Heart left ventricle (tissue), 16 donors: ENCODE results near the gene VWA8. TPM values are rescaled to one million over a fixed set of nuclear protein-coding genes. Genes with fewer than 3 reads are reported as not detected.

ENCODE experiments used
- ATAC-seq, 4 donors: fragments of 200-7000 bp; cut with Tn5 transposase; one replicate each; pipeline ENCODE4 v1.9.1; 2020 to 2022; ENCODE audit warnings: moderate library complexity in 4 of 4, mild to moderate bottlenecking in 3 of 4, moderate number of reproducible peaks in 1 of 4
- DNase-seq, 5 donors: peaks; one replicate each; pipeline ENCODE4 v3.0.0-alpha.2; 2020
- H3K27ac ChIP-seq, 12 donors: fragments of 200-600 bp; sonication (generic) in 4 of 12; one replicate each; pipeline versions ENCODE4 v1.5.0 to v1.8.0; 2016 to 2022; ENCODE audit warnings: mild to moderate bottlenecking in 2 of 12
- H3K27me3 ChIP-seq, 9 donors: fragments of 200-600 bp; sonication (generic) in 2 of 9; one replicate each; pipeline versions ENCODE4 v1.5.1 to v1.8.0; 2016 to 2022; ENCODE audit warnings: mild to moderate bottlenecking in 3 of 9
- H3K36me3 ChIP-seq, 9 donors: fragments of 200-600 bp; sonication (generic) in 2 of 9; one replicate each; pipeline versions ENCODE4 v1.5.0 to v1.8.0; 2018 to 2022; ENCODE audit warnings: mild to moderate bottlenecking in 2 of 9
- H3K4me1 ChIP-seq, 12 donors: fragments of 200-600 bp; sonication (generic) in 4 of 12; one replicate each; pipeline versions ENCODE4 v1.5.0 to v1.8.0; 2016 to 2022; ENCODE audit warnings: mild to moderate bottlenecking in 3 of 12
- H3K4me3 ChIP-seq, 12 donors: fragments of 200-600 bp; sonication (generic) in 4 of 12; one replicate each; pipeline versions ENCODE4 v1.5.0 to v1.8.0; 2017 to 2022; ENCODE audit warnings: mild to moderate bottlenecking in 9 of 12, moderate library complexity in 4 of 12
- H3K9me3 ChIP-seq, 12 donors: fragments of 200-600 bp; sonication (generic) in 4 of 12; one replicate each; pipeline versions ENCODE4 v1.5.0 to v1.8.0; 2016 to 2022; ENCODE audit warnings: mild to moderate bottlenecking in 1 of 12
- POLR2A ChIP-seq, 2 donors: fragments of 450-650 bp; IDR thresholded peaks; one replicate each; pipeline ENCODE4 v1.6.1; 2017; ENCODE audit warnings: antibody characterized with exemption in 2 of 2, mild to moderate bottlenecking in 2 of 2, moderate library complexity in 2 of 2
- WGBS, 4 donors: extraction: QIAGEN DNeasy Blood & Tissue Kit in 2 of 4; methylation state at CpG; one replicate each; pipeline versions ENCODE4 v1.1.5 to v1.1.7; 2013 to 2018; 5-methylcytosine and 5-hydroxymethylcytosine counted together
- intact Hi-C, 10 donors: fragments of 100-400 bp; cut with DNase I; formaldehyde crosslinking; loops; one replicate each; pipeline versions ENCODE4 v1.11.1 to v1.14.2; 2022
- polyA plus RNA-seq, 2 donors: library from polyadenylated mRNA; stranded (reverse); fragments of 200-250 nt; gene quantifications; one replicate each; pipeline ENCODE4 v1.2.3, GENCODE V29; 2013
- total RNA-seq, 9 donors: library from RNA; depleted of rRNA in 2 of 9; stranded (reverse); fragments of >200 nt in 2 of 9; fragmentation: NEBNext Ultra II Directional in 3 of 9; extraction: Animal tissue kit (Norgen Biotek cat#: 25700) in 3 of 9; gene quantifications; one replicate each; pipeline versions ENCODE4 v1.1.0 to v1.2.4, GENCODE V29; 2016 to 2023
- TF ChIP-seq, protein P1 (sequence below), 12 donors: fragments of 200-600 bp; sonication (generic) in 4 of 12; IDR thresholded peaks; one replicate each; pipeline versions ENCODE4 v1.5.0 to v1.8.0; 2018 to 2022; ENCODE audit warnings: antibody characterized with exemption in 12 of 12, mild to moderate bottlenecking in 5 of 12
- donor health status: ischemic (EF 13 %, LVEDD 7.1; RV severe dilation, severe dysfunction).
- donor health status: healthy with polysubstance abuse.
- donor health status: DM: no; HTN: yes; CAD: no.
- donor health status: DM: no; HTN: no; CAD: no.
- donor health status: ischemic (EF 25% LVEDD 6.9; RV normal size, moderate dysfunction).
- donor health status: ischemic (EF 25% LVEDD 5.7; RV mildly dilated, moderate dysfunction).
- donor health status: healthy.
- donor health status: DM: yes; HTN: yes; CAD: no.
- donor health status: ischemic (EF 35%, LVEDD 5.7; RV mildly dilated, moderate dysfunction).
- donor health status: nonischemic (EF 11% LVEDD 7.7; RV severe dilation, severe dysfunction).
- donor health status: DM: yes; HTN: yes; CAD: no.
- donor health status: PGD.
- donor health status: ischemic (EF 29% LVEDD 5.4; RV normal size, mild dysfunction).
- donor health status: nonischemic (EF 23%, LVEDD 6.1; RV moderate dilation, normal function).

Gene VWA8
- total and polyA plus RNA-seq, 11 donors, result 12.1 to 64.1 (median 41.8) TPM

DNA sequence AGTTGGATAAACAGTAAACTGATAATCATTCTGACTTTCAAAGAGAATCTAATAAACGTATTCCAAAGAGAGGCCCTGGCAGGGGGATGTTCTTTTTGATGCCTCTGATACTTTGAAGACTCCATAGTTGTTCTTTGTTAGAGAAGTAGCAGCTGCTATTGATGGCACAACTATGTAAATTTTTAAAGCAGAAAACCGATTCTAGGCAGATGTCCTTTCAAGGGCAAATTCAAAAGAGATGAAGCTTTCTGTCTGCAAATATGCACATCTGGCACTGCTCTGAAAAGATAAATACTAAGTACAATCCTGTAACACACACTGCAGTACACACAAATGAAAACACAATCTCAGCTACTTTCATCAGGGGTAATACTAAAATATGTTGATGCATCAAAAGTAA, 250.1 kb downstream of the VWA8 start:
- WGBS, 4 donors, result 75 to 83% (median 81%) methylated on average over 2 of the region's 2 CpGs
- Histone ChIP-seq H3K36me3 (no peaks in the 10 kb centered on the region), H3K27me3 (no peaks in the 10 kb centered on the region), H3K9me3 (no peaks in the 10 kb centered on the region), H3K27ac (no peak overlapping the region), H3K4me1 (peaks cover 0 to 54% (median 32%) of the 10 kb centered on the region in 12 donors), H3K4me3 (no peak overlapping the region)
- no peak for ATAC-seq
- TF ChIP-seq POLR2A (IDR thresholded peaks at IDR 0.05), result no peak
- TF ChIP-seq, protein P1, sequence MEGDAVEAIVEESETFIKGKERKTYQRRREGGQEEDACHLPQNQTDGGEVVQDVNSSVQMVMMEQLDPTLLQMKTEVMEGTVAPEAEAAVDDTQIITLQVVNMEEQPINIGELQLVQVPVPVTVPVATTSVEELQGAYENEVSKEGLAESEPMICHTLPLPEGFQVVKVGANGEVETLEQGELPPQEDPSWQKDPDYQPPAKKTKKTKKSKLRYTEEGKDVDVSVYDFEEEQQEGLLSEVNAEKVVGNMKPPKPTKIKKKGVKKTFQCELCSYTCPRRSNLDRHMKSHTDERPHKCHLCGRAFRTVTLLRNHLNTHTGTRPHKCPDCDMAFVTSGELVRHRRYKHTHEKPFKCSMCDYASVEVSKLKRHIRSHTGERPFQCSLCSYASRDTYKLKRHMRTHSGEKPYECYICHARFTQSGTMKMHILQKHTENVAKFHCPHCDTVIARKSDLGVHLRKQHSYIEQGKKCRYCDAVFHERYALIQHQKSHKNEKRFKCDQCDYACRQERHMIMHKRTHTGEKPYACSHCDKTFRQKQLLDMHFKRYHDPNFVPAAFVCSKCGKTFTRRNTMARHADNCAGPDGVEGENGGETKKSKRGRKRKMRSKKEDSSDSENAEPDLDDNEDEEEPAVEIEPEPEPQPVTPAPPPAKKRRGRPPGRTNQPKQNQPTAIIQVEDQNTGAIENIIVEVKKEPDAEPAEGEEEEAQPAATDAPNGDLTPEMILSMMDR (IDR thresholded peaks at IDR 0.05), result no peak
- DNase-seq, result no peak
- intact Hi-C loops, result no loop called here

DNA sequence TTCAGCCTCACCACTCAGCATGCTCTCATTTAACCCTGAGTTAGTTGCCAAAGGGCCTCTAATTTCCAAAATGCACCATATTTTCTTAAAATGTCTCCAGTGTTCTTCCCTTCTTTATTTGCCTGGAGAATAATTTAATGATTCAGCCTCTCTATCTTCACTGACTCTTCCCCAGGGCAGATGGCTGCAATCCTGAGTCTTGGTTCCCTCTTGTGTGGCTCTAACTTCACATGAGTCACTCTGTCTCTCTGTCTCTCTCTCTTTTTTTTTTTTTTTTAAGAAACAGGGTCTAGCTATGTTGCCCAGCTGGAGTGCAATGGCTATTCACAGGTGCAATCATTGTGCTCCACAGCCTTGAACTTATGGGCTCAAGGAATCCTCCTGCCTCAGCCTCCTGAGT, 251.4 kb downstream of the VWA8 start:
- Histone ChIP-seq H3K4me1 (peaks cover 0 to 55% (median 32%) of the 10 kb centered on the region in 12 donors), H3K27me3 (no peaks in the 10 kb centered on the region), H3K4me3 (no peak overlapping the region), H3K36me3 (no peaks in the 10 kb centered on the region), H3K9me3 (no peaks in the 10 kb centered on the region), H3K27ac (peak overlapping the region in 8 of 12 donors; percentile 15 to 63 (median 53))
- intact Hi-C loops, result no loop called here
- TF ChIP-seq POLR2A (IDR thresholded peaks at IDR 0.05), result no peak
- TF ChIP-seq, protein P1 (IDR thresholded peaks at IDR 0.05), result no peak
- DNase-seq (no peak), ATAC-seq (peak in 1 of 4 donors; percentile 36)

DNA sequence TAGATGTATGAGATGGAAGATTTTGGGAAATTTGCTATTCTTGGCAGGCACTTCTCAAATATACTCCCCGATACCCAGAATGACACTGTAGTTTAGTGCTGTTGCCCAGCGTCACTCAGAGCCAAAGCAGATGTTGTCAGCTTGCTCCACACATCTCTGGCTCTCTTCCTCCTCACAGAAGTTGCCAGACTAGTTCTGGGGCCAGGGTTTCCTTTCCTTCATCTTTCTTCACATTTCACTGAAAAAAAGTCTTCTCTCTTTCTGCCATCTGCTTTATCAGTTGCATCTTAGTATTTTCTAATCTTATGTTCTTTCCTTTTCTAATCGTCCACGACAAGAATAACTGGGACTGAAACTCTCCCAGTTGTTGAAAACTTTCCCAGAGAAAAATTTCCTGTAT, 252.2 kb downstream of the VWA8 start:
- no peaks in the 10 kb centered on the region for H3K27me3 ChIP-seq
- no peak overlapping the region for H3K4me3 ChIP-seq
- H3K36me3 ChIP-seq, result no peaks in the 10 kb centered on the region
- H3K4me1 ChIP-seq, result peaks cover 0 to 54% (median 32%) of the 10 kb centered on the region in 12 donors
- DNase-seq, result peak in 4 of 5 donors; percentile 27 to 64 (median 37)
- intact Hi-C loops, result no loop called here
- ATAC-seq, result peak in 3 of 4 donors; percentile 75 to 78 (median 76)
- no peaks in the 10 kb centered on the region for H3K9me3 ChIP-seq
- TF ChIP-seq POLR2A (IDR thresholded peaks at IDR 0.05), result no peak
- TF ChIP-seq, protein P1 (IDR thresholded peaks at IDR 0.05), result no peak
- H3K27ac ChIP-seq, result peak overlapping the region in 10 of 12 donors; percentile 4 to 75 (median 53)
- WGBS, 4 donors, result 18 to 33% (median 27%) methylated on average over 4 of the region's 4 CpGs

DNA sequence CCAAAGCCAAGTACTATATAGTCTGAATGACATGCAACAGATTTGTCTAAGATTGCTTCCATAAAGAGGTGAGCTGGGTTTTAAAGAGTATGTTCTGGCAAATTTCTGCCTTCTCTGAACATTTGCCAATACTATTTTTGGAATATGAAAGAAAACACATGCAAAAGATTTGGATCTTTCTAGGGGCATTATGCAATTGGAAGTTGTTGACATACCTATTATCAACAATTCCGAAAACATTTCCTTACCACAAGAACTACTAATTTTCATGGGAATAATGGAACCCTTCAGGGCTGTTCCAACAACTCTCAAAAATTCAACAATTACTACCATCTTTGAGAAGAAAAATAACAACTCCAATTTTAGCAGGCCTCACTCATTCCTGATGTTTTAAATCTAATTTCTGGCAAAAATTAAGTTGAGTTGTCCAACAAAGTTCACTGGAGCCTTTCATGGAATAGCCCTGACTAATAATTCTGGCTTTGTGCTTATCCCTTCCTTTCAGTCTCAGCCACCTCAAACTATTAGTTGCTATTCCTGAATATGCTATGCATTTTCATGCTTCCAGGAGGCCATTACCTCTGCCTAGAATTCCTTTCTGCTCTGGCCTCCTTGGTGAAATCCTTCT, 253.6 kb downstream of the VWA8 start:
- no peak overlapping the region for H3K4me3 ChIP-seq
- TF ChIP-seq, protein P1 (IDR thresholded peaks at IDR 0.05), result no peak
- no peak for TF ChIP-seq POLR2A (IDR thresholded peaks at IDR 0.05)
- H3K36me3 ChIP-seq, result no peaks in the 10 kb centered on the region
- DNase-seq, result no peak
- WGBS, 4 donors, result 13 to 20% (median 17%) methylated on average over 1 of the region's 1 CpG
- peak in 3 of 4 donors; percentile 23 to 43 (median 33) for ATAC-seq
- peaks cover 0 to 45% (median 32%) of the 10 kb centered on the region in 12 donors for H3K4me1 ChIP-seq
- intact Hi-C loops, result no loop called here
- H3K27ac ChIP-seq, result peak overlapping the region in 11 of 12 donors; percentile 19 to 75 (median 57)
- H3K9me3 ChIP-seq, result no peaks in the 10 kb centered on the region
- H3K27me3 ChIP-seq, result no peaks in the 10 kb centered on the region
